Measurements from ENCODE around the gene DDX21. TPM values are rescaled to one million over a fixed set of nuclear protein-coding genes. Genes with fewer than 3 reads are reported as not detected.

DDX21 gene
- polyA plus RNA-seq, 3 donors, result 9.8 to 39.3 (median 13.6) TPM

- no peaks in the 10 kb centered on the region for H3K9me3 ChIP-seq (replicated peaks in 1 of 2; ENCODE audit: control insufficient read depth in 1 of 2, insufficient read depth in 1 of 2, low read length in 2 of 2)
- peaks cover 89% of the 10 kb centered on the region for H3K79me2 ChIP-seq (ENCODE audit: insufficient read depth, low read length)
- H3K4me1 ChIP-seq (ENCODE audit: control insufficient read depth in 1 of 2, insufficient read depth in 2 of 2, low read length in 2 of 2), result peaks cover 20 to 21% of the 10 kb centered on the region in 2 donors
- Mint-ChIP-seq H3K4me3 (no peak overlapping the region), H3K4me1 (peaks cover 38% of the 10 kb centered on the region), H3K27ac (no peak overlapping the region), H3K9me3 (no peaks in the 10 kb centered on the region), H3K36me3 (peaks cover 7 to 8% of the 10 kb centered on the region in 2 donors), H3K27me3 (ENCODE audit: low read depth in 3 of 3) (peaks cover 0 to 2% (median 0%) of the 10 kb centered on the region in 3 donors)
- intact Hi-C loops (cut with micrococcal nuclease), result no loop called here
- no peak overlapping the region for H3K4me3 ChIP-seq (replicated peaks in 1 of 3; ENCODE audit: low read depth in 2 of 3, low read length in 3 of 3)
- no peaks in the 10 kb centered on the region for H3K27me3 ChIP-seq (ENCODE audit: control insufficient read depth in 2 of 2, insufficient read depth in 2 of 2, low read length in 2 of 2)
- no peak for DNase-seq
- no CpG with 5 or more reads among the region's 2 CpGs for WGBS (ENCODE audit: insufficient coverage)
- H3K4me2 ChIP-seq (replicated peaks; ENCODE audit: extremely low read depth, low read length, poor library complexity, severe bottlenecking), result no peak overlapping the region
- H3K9ac ChIP-seq (ENCODE audit: insufficient read depth, low read length, poor library complexity, severe bottlenecking), result no peak overlapping the region
- H3K36me3 ChIP-seq (replicated peaks in 1 of 2; ENCODE audit: control insufficient read depth in 1 of 2, insufficient read depth in 2 of 2, low read length in 2 of 2), result no peaks in the 10 kb centered on the region
- H4K20me1 ChIP-seq (ENCODE audit: insufficient read depth, low read length), result peaks cover 5% of the 10 kb centered on the region
- H3K27ac ChIP-seq (ENCODE audit: low read depth in 1 of 2, low read length in 2 of 2), result no peak overlapping the region
- no peak for TF ChIP-seq CTCF (IDR thresholded peaks at IDR 0.05)
- no peak overlapping the region for H2AFZ ChIP-seq (ENCODE audit: insufficient read depth, low read depth, low read length, poor library complexity, severe bottlenecking)
Measured at GRCh38 chr10:68992636-68993440, 36.9 kb downstream of the DDX21 start.

- H3K4me2 ChIP-seq (replicated peaks; ENCODE audit: extremely low read depth, low read length, poor library complexity, severe bottlenecking), result no peak overlapping the region
- peaks cover 12% of the 10 kb centered on the region for H3K4me1 Mint-ChIP-seq
- no peak overlapping the region for H3K4me3 ChIP-seq (replicated peaks in 1 of 3; ENCODE audit: low read depth in 2 of 3, low read length in 3 of 3)
- H3K79me2 ChIP-seq (ENCODE audit: insufficient read depth, low read length), result peaks cover 76% of the 10 kb centered on the region
- intact Hi-C loops (cut with micrococcal nuclease), result no loop called here
- no peaks in the 10 kb centered on the region for H3K9me3 Mint-ChIP-seq
- H4K20me1 ChIP-seq (ENCODE audit: insufficient read depth, low read length), result peaks cover 5% of the 10 kb centered on the region
- peaks cover 11 to 22% of the 10 kb centered on the region in 2 donors for H3K36me3 ChIP-seq (replicated peaks in 1 of 2; ENCODE audit: control insufficient read depth in 1 of 2, insufficient read depth in 2 of 2, low read length in 2 of 2)
- peak overlapping the region in 1 of 2 donors; percentile 53 for H3K4me3 Mint-ChIP-seq
- no peak for TF ChIP-seq CTCF (IDR thresholded peaks at IDR 0.05)
- no peak overlapping the region for H3K27ac ChIP-seq (ENCODE audit: low read depth in 1 of 2, low read length in 2 of 2)
- no peaks in the 10 kb centered on the region for H3K27me3 Mint-ChIP-seq (ENCODE audit: low read depth in 3 of 3)
- WGBS (ENCODE audit: insufficient coverage), result no CpG with 5 or more reads among the region's 3 CpGs
- H3K9me3 ChIP-seq (replicated peaks in 1 of 2; ENCODE audit: control insufficient read depth in 1 of 2, insufficient read depth in 1 of 2, low read length in 2 of 2), result no peaks in the 10 kb centered on the region
- H3K27ac Mint-ChIP-seq, result peak overlapping the region in 6 of 7 donors; percentile 13 to 73 (median 45)
- H3K4me1 ChIP-seq (ENCODE audit: control insufficient read depth in 1 of 2, insufficient read depth in 2 of 2, low read length in 2 of 2), result no peaks in the 10 kb centered on the region
- no peak overlapping the region for H3K9ac ChIP-seq (ENCODE audit: insufficient read depth, low read length, poor library complexity, severe bottlenecking)
- peak in 1 of 3 donors; percentile 13 for DNase-seq
- H3K36me3 Mint-ChIP-seq, result peaks cover 16 to 32% of the 10 kb centered on the region in 2 donors
- no peaks in the 10 kb centered on the region for H3K27me3 ChIP-seq (ENCODE audit: control insufficient read depth in 2 of 2, insufficient read depth in 2 of 2, low read length in 2 of 2)
- H2AFZ ChIP-seq (ENCODE audit: insufficient read depth, low read depth, low read length, poor library complexity, severe bottlenecking), result no peak overlapping the region
Measured at GRCh38 chr10:68997211-68997610, 41.2 kb downstream of the DDX21 start.

Data from CD14-positive monocyte (primary cell).